GM12874 (cell line): ENCODE data around the gene CUX1.

Experiments used
- CTCF ChIP-seq: IDR thresholded peaks from 2 replicates; pipeline ENCODE4 v1.5.1; 2011; ENCODE audit warnings: low read depth, mild to moderate bottlenecking, control low read depth, low read length, moderate library complexity; ENCODE audit not compliant: insufficient read depth

CUX1 gene

GRCh38 chr7:101779267-101779666, 38.2 kb upstream of the CUX1 start:
- no peak for TF ChIP-seq CTCF

- TF ChIP-seq CTCF: no peak
Observed at GRCh38 chr7:101780281-101780680, 37.1 kb upstream of the CUX1 start.

- no peak for TF ChIP-seq CTCF
Observed at GRCh38 chr7:101781439-101781838, 36.0 kb upstream of the CUX1 start.

GRCh38 chr7:101782476-101782875, 35.0 kb upstream of the CUX1 start:
- no peak for TF ChIP-seq CTCF

- TF ChIP-seq CTCF: no peak
Observed at GRCh38 chr7:101782896-101783295, 34.5 kb upstream of the CUX1 start.

DNA sequence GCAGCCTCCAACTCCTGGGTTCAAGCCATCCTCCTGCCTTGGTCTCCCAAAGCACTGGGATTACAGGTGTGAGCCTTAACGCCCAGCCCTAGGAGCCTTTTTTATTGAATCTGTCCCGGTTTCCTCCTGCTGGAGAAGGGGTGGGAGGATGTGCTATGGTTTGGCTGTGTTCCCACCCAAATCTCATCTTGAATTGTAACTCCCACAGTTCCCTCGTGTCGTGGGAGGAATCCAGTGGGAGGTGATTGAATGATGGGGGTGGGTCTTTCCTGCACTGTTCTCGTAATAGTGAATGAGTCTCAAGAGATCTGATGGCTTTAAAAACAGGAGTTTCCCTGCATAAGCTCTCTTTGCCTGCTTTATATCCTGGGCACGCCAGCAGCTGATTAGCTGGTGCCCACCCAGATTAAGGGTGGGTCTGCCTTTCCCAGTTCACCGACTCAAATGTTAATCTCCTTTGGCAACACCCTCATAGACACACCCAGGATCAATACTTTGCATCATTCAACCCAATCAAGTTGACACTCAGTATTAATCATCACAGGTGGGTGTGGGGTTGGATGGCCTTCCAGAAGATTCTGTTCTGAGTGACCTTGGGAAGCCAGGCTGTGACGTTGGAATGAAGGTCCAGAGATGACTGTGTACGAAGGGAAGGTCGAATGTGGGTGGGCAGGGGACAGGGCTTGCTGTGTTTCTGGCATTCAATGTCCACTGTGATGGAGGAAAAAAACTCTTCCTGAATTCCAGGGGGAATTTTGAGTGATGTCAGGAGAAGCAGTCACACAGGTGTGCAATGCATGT, 33.8 kb upstream of the CUX1 start:
- no peak for TF ChIP-seq CTCF

DNA sequence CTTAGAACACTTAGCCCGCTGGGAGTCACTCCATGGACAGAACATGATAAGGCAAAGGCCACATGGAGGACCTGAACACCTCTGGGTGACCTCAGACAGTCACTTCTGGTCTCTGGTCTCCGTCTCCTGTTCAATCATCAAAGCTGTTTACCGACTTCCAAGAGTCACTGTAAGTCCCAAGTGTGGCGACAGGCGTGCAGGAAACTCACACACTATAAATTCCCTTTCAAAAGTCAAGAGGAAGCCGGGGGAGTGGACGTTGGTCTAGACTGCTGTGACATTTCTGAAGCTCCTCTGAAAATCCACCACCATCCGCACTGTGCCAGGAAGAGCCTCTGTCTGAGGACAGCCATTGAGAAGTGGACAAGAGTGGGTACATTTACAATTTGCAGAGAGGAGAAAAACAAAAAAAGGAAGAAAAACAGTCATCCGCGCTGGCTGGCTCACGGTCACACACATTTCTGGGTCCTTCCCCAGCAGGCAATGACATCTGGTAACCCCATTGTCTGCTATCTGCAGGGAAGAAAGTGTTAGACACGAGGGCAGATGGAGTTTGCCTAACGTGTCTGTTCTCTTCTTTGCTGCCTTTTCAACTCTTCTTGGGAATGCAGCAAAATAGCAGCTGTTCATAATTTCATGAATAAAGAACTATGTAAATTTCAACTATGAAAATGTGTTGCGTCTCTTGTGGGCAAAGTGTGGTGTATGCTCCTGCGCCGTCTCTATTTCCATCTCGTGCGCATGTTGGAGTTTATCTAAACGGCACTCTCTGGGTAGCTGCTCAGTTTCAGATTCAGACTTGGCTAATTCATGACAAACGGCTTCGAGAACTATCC, 32.9 kb upstream of the CUX1 start:
- TF ChIP-seq CTCF: no peak
